A673 (cell line): Measurements from ENCODE around the gene ELAVL1.

Experiments
- CTCF ChIP-seq: fragments of 300-800, 200-600 bp; sonication (generic); conservative IDR thresholded peaks from 2 replicates; pipeline ENCODE4 v1.5.1; 2017; ENCODE audit warnings: low read depth, mild to moderate bottlenecking, antibody characterized with exemption, low read length, moderate library complexity, mixed read lengths
- EZH2 ChIP-seq: fragments of 200-600 bp; sonication (generic); IDR thresholded peaks from 2 replicates; pipeline ENCODE4 v1.6.1; 2017; ENCODE audit warnings: borderline replicate concordance, low read depth, mild to moderate bottlenecking, mixed read lengths, antibody characterized with exemption, low read length; ENCODE audit not compliant: poor library complexity, severe bottlenecking

GRCh38 chr19:8028951-8029491, 23.6 kb upstream of the ELAVL1 start:
- TF ChIP-seq CTCF (no peak), EZH2 (no peak)
